Kidney (tissue), 14 donors: ENCODE measurements around the gene PTPN2. TPM values are rescaled to one million over a fixed set of nuclear protein-coding genes. Genes with fewer than 3 reads are reported as not detected.

ENCODE experiments used
- DNase-seq, 5 donors: peaks; one replicate each; pipeline ENCODE4 v3.0.0-alpha.2; 2013 to 2020
- FAIRE-seq: peaks from 2 replicates; lab custom pipeline; 2012; peaks lifted over from hg19 to GRCh38; lab: Jason Lieb, UNC
- H3K27ac ChIP-seq, 2 donors: one replicate each; pipeline ENCODE4 v1.7.0; 2013; ENCODE audit warnings: low read depth in 2 of 2, low read length in 2 of 2, inconsistent platforms in 1 of 2
- H3K27me3 ChIP-seq: one replicate; pipeline ENCODE4 v1.7.1; 2013; ENCODE audit warnings: low read length, inconsistent platforms; ENCODE audit not compliant: control insufficient read depth, insufficient read depth
- H3K36me3 ChIP-seq, 3 donors: one replicate each; pipeline versions ENCODE4 v1.7.0 to v1.7.1; 2013; ENCODE audit warnings: low read length in 3 of 3, control low read depth in 1 of 3, inconsistent platforms in 1 of 3; ENCODE audit not compliant: insufficient read depth in 3 of 3, control insufficient read depth in 2 of 3
- H3K4me1 ChIP-seq, 3 donors: one replicate each; pipeline versions ENCODE4 v1.7.0 to v1.7.1; 2013; ENCODE audit warnings: low read length in 3 of 3, inconsistent platforms in 1 of 3, low read depth in 1 of 3; ENCODE audit not compliant: control insufficient read depth in 2 of 3, insufficient read depth in 2 of 3
- H3K4me3 ChIP-seq, 3 donors: one replicate each; pipeline versions ENCODE4 v1.7.0 to v1.8.1; 2013; ENCODE audit warnings: low read length in 3 of 3, control low read depth in 1 of 3, inconsistent platforms in 1 of 3
- H3K9ac ChIP-seq, 3 donors: one replicate each; pipeline versions ENCODE4 v1.7.0 to v1.7.1; 2013; ENCODE audit warnings: low read length in 3 of 3, control low read depth in 1 of 3, inconsistent platforms in 1 of 3
- H3K9me3 ChIP-seq, 3 donors: one replicate each; pipeline versions ENCODE4 v1.7.0 to v1.7.1; 2013; ENCODE audit warnings: low read length in 3 of 3, control low read depth in 1 of 3, inconsistent platforms in 1 of 3; ENCODE audit not compliant: control insufficient read depth in 2 of 3, insufficient read depth in 1 of 3
- intact Hi-C: fragments of 100-400 bp; cut with DNase I; formaldehyde crosslinking; loops from one replicate; pipeline ENCODE4 v1.11.1; 2022
- polyA plus RNA-seq: library from polyadenylated mRNA; stranded (reverse); fragments of 350-450 nt; fragmentation: Illumina TruSeq; extraction: RNeasy Lipid Tissue Mini Kit (QIAGEN cat#74804); gene quantifications from one replicate; pipeline ENCODE4 v1.2.3, GENCODE V29; 2014; ENCODE audit warnings: low read depth, low replicate concordance; ENCODE audit not compliant: insufficient read depth
- total RNA-seq: library from RNA; stranded (reverse); fragmentation: NEBNext Ultra II Directional; extraction: Animal tissue kit (Norgen Biotek cat#: 25700); gene quantifications from one replicate; pipeline ENCODE4 v1.2.1, GENCODE V29; 2021
- TF ChIP-seq, protein P1 (sequence below): IDR thresholded peaks from 3 replicates; pipeline ENCODE4 v1.5.1; 2012; ENCODE audit warnings: mild to moderate bottlenecking, moderate library complexity, borderline replicate concordance; ENCODE audit not compliant: insufficient read depth; ENCODE audit errors: extremely low read depth
- donor health status: control.
- donor health status: control.
- donor health status: control.
- donor health status: control.
- donor health status: control.
- donor health status: DM: yes; HTN: yes; CAD: no.
- donor health status: Normal renal cell carcinoma (clear cell type).

PTPN2 gene
- total and polyA plus RNA-seq, 2 donors from 2014 or later, result 23.4 to 45.8 TPM

GRCh38 chr18:12754511-12754910 lies 129.5 kb downstream of the PTPN2 start:
- DNase-seq (no peak), FAIRE-seq (no peak)
- Histone ChIP-seq H3K36me3 (no peaks in the 10 kb centered on the region), H3K27me3 (no peaks in the 10 kb centered on the region), H3K9ac (no peak overlapping the region), H3K9me3 (no peaks in the 10 kb centered on the region), H3K4me1 (no peaks in the 10 kb centered on the region), H3K4me3 (no peak overlapping the region), H3K27ac (no peak overlapping the region)
- TF ChIP-seq, protein P1, sequence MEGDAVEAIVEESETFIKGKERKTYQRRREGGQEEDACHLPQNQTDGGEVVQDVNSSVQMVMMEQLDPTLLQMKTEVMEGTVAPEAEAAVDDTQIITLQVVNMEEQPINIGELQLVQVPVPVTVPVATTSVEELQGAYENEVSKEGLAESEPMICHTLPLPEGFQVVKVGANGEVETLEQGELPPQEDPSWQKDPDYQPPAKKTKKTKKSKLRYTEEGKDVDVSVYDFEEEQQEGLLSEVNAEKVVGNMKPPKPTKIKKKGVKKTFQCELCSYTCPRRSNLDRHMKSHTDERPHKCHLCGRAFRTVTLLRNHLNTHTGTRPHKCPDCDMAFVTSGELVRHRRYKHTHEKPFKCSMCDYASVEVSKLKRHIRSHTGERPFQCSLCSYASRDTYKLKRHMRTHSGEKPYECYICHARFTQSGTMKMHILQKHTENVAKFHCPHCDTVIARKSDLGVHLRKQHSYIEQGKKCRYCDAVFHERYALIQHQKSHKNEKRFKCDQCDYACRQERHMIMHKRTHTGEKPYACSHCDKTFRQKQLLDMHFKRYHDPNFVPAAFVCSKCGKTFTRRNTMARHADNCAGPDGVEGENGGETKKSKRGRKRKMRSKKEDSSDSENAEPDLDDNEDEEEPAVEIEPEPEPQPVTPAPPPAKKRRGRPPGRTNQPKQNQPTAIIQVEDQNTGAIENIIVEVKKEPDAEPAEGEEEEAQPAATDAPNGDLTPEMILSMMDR, result no peak
- intact Hi-C loops, result no loop called here

- H3K27ac ChIP-seq, result no peak overlapping the region
- TF ChIP-seq, protein P1, result no peak
- FAIRE-seq (no peak), DNase-seq (no peak)
- H3K9me3 ChIP-seq, result no peaks in the 10 kb centered on the region
- no peaks in the 10 kb centered on the region for H3K4me1 ChIP-seq
- H3K9ac ChIP-seq, result no peak overlapping the region
- intact Hi-C loops, result no loop called here
- H3K4me3 ChIP-seq, result no peak overlapping the region
- H3K27me3 ChIP-seq, result no peaks in the 10 kb centered on the region
- no peaks in the 10 kb centered on the region for H3K36me3 ChIP-seq
These were observed 132.1 kb downstream of the PTPN2 start for GRCh38 chr18:12751891-12752290.

- H3K9me3 ChIP-seq, result no peaks in the 10 kb centered on the region
- no peaks in the 10 kb centered on the region for H3K36me3 ChIP-seq
- H3K27me3 ChIP-seq, result no peaks in the 10 kb centered on the region
- H3K27ac ChIP-seq, result no peak overlapping the region
- intact Hi-C loops, result no loop called here
- no peaks in the 10 kb centered on the region for H3K4me1 ChIP-seq
- no peak overlapping the region for H3K4me3 ChIP-seq
- FAIRE-seq, result no peak
- no peak overlapping the region for H3K9ac ChIP-seq
- no peak for DNase-seq
- TF ChIP-seq, protein P1, result no peak
These were observed 132.5 kb downstream of the PTPN2 start for GRCh38 chr18:12751503-12751884.
